ENCODE data around the gene SPSB1.

The SPSB1 gene

GRCh38 chr1:9385801-9386573 lies 93.3 kb downstream of the SPSB1 start:
- DNase-seq: no peak
- no peak overlapping the region for H3K4me3 ChIP-seq (ENCODE audit: low read depth, low read length)
- H3K36me3 ChIP-seq: no peaks in the 10 kb centered on the region
- no peak for TF ChIP-seq CTCF (IDR thresholded peaks at IDR 0.05; ENCODE audit: low read depth, low read length)
- H3K27me3 ChIP-seq: no peaks in the 10 kb centered on the region
- no peaks in the 10 kb centered on the region for H3K9me3 ChIP-seq
- H3K4me1 ChIP-seq: no peaks in the 10 kb centered on the region

- Histone ChIP-seq H3K27me3 (no peaks in the 10 kb centered on the region), H3K4me1 (no peaks in the 10 kb centered on the region), H3K4me3 (ENCODE audit: low read depth, low read length) (no peak overlapping the region), H3K9me3 (no peaks in the 10 kb centered on the region), H3K36me3 (no peaks in the 10 kb centered on the region)
- no peak for DNase-seq
- TF ChIP-seq CTCF (IDR thresholded peaks at IDR 0.05; ENCODE audit: low read depth, low read length): no peak
These were observed 95.9 kb downstream of the SPSB1 start for GRCh38 chr1:9388335-9389180.

- no peak for TF ChIP-seq CTCF (IDR thresholded peaks at IDR 0.05; ENCODE audit: low read depth, low read length)
- Histone ChIP-seq H3K27me3 (no peaks in the 10 kb centered on the region), H3K4me3 (ENCODE audit: low read depth, low read length) (no peak overlapping the region), H3K9me3 (no peaks in the 10 kb centered on the region), H3K36me3 (no peaks in the 10 kb centered on the region), H3K4me1 (no peaks in the 10 kb centered on the region)
- DNase-seq: no peak
These were observed 97.3 kb downstream of the SPSB1 start for GRCh38 chr1:9389968-9390367.

GRCh38 chr1:9391620-9392019 lies 98.9 kb downstream of the SPSB1 start:
- H3K4me1 ChIP-seq: no peaks in the 10 kb centered on the region
- H3K9me3 ChIP-seq: no peaks in the 10 kb centered on the region
- H3K27me3 ChIP-seq: no peaks in the 10 kb centered on the region
- no peaks in the 10 kb centered on the region for H3K36me3 ChIP-seq
- no peak for DNase-seq
- H3K4me3 ChIP-seq (ENCODE audit: low read depth, low read length): no peak overlapping the region
- TF ChIP-seq CTCF (IDR thresholded peaks at IDR 0.05; ENCODE audit: low read depth, low read length): no peak

GRCh38 chr1:9394010-9394409 lies 101.3 kb downstream of the SPSB1 start:
- no peaks in the 10 kb centered on the region for H3K4me1 ChIP-seq
- no peaks in the 10 kb centered on the region for H3K27me3 ChIP-seq
- no peaks in the 10 kb centered on the region for H3K36me3 ChIP-seq
- no peak overlapping the region for H3K4me3 ChIP-seq (ENCODE audit: low read depth, low read length)
- no peaks in the 10 kb centered on the region for H3K9me3 ChIP-seq
- DNase-seq: no peak
- no peak for TF ChIP-seq CTCF (IDR thresholded peaks at IDR 0.05; ENCODE audit: low read depth, low read length)

- no peaks in the 10 kb centered on the region for H3K9me3 ChIP-seq
- H3K4me3 ChIP-seq (ENCODE audit: low read depth, low read length): no peak overlapping the region
- H3K27me3 ChIP-seq: no peaks in the 10 kb centered on the region
- no peaks in the 10 kb centered on the region for H3K4me1 ChIP-seq
- no peaks in the 10 kb centered on the region for H3K36me3 ChIP-seq
- no peak for TF ChIP-seq CTCF (IDR thresholded peaks at IDR 0.05; ENCODE audit: low read depth, low read length)
- no peak for DNase-seq
These were observed 102.3 kb downstream of the SPSB1 start for GRCh38 chr1:9395018-9395417.
